Measurements from ENCODE around the gene MGAT2.

DNA sequence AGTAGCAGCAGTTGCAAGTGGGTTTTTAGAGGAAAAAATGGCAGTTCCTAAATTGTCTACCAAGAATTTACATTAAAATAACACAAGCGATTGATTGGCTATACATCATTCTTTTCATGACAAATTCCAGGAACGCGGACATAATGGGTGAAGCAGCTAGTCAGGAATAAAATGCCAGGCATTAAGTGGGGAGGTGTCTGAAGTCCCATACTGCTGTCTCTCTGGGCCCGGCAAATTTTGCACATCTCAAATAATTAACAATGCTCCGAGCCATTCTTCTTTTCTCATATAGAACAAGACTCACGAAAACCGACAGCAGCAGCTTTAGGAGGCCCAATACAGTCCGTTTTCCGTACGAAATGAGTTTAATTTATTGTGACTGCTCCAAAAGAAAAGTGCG is 869 bp upstream of the MGAT2 start:
- TF ChIP-seq, protein P1, sequence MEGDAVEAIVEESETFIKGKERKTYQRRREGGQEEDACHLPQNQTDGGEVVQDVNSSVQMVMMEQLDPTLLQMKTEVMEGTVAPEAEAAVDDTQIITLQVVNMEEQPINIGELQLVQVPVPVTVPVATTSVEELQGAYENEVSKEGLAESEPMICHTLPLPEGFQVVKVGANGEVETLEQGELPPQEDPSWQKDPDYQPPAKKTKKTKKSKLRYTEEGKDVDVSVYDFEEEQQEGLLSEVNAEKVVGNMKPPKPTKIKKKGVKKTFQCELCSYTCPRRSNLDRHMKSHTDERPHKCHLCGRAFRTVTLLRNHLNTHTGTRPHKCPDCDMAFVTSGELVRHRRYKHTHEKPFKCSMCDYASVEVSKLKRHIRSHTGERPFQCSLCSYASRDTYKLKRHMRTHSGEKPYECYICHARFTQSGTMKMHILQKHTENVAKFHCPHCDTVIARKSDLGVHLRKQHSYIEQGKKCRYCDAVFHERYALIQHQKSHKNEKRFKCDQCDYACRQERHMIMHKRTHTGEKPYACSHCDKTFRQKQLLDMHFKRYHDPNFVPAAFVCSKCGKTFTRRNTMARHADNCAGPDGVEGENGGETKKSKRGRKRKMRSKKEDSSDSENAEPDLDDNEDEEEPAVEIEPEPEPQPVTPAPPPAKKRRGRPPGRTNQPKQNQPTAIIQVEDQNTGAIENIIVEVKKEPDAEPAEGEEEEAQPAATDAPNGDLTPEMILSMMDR (IDR thresholded peaks at IDR 0.05 in 4 of 5, conservative IDR thresholded peaks at IDR 0.05 in 1 of 5): no peak
- no peak for TF ChIP-seq POLR2A (IDR thresholded peaks at IDR 0.05)
